Epidermal melanocyte (primary cell): ENCODE data around the gene NDUFS3.

ENCODE experiments used
- DNase-seq: peaks from one replicate; pipeline ENCODE4 v3.0.0; 2011; ENCODE audit warnings: low spot score; ENCODE audit not compliant: insufficient read length

The NDUFS3 gene

DNA sequence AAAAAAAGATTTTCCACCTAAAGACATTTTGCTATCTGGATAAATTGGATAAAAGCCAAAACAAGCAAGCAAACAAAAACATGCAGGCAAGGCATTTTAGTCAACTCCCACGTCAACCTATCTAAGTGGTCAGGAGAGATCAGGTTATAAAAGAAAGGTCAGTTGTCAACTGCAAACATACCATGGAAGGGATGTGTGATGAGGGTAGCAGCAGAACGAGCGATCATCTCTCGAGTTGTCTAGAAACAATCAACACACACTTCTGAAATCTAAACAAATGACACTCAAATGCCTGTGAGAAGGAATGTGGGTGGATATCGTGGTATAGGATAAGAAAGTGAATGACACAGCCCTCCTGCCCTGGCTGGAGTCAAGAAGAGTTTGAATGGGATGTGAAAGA lies 52.6 kb downstream of the NDUFS3 start:
- no peak for DNase-seq
